BLaER1 treated with 17β-estradiol and CSF1 and Interleukin-3, amounts not matched to agents 10 nM and 100 nM (cell line): ENCODE measurements around the gene IGLL5.

Experiments
- H3K27ac ChIP-seq, 11 experiments: shearing (Covaris generic); formaldehyde crosslinking; 2 replicates each; pipeline ENCODE4 v1.8.1; 2022
- H3K27me3 ChIP-seq, 11 experiments: shearing (Covaris generic); formaldehyde crosslinking; 2 replicates each; pipeline ENCODE4 v1.8.1; 2022
- H3K36me3 ChIP-seq, 11 experiments: shearing (Covaris generic); formaldehyde crosslinking; 2 replicates each; pipeline ENCODE4 v1.8.1; 2022
- H3K4me1 ChIP-seq, 10 experiments: shearing (Covaris generic); formaldehyde crosslinking; 2 replicates each; pipeline ENCODE4 v1.8.1; 2022
- H3K4me2 ChIP-seq, 11 experiments: shearing (Covaris generic); formaldehyde crosslinking; 2 replicates each; pipeline ENCODE4 v1.8.1; 2022
- H3K4me3 ChIP-seq, 10 experiments: shearing (Covaris generic); formaldehyde crosslinking; 2 replicates each; pipeline ENCODE4 v1.8.1; 2022
- H3K9ac ChIP-seq, 11 experiments: shearing (Covaris generic); formaldehyde crosslinking; 2 replicates each; pipeline ENCODE4 v1.8.1; 2022
- H3K9me3 ChIP-seq, 11 experiments: shearing (Covaris generic); formaldehyde crosslinking; replicated peaks in 1 of 11; 2 replicates each; pipeline ENCODE4 v1.8.1; 2022
- H4K20me1 ChIP-seq, 11 experiments: shearing (Covaris generic); formaldehyde crosslinking; 2 replicates each; pipeline ENCODE4 v1.8.1; 2022
- Cebpa-rat ChIP-seq, 11 experiments: shearing (Covaris generic); IDR thresholded peaks; 2 replicates each; pipeline ENCODE4 v1.8.1; 2022

The IGLL5 gene

GRCh38 chr22:22893077-22893805 is 5.6 kb downstream of the IGLL5 start:
- Histone ChIP-seq H3K4me2 (peak overlapping the region; percentile 64 to 98 (median 90)), H3K9me3 (no peaks in the 10 kb centered on the region), H3K4me1 (peaks cover 58 to 100% (median 88%) of the 10 kb centered on the region in 10 experiments), H3K27ac (peak overlapping the region in 8 of 11 experiments; percentile 41 to 91 (median 70); a peak in 16 of 22 replicates), H3K36me3 (peaks cover 0 to 26% (median 0%) of the 10 kb centered on the region in 11 experiments; a peak in 5 of 22 replicates), H3K9ac (peak overlapping the region in 9 of 11 experiments; percentile 20 to 88 (median 63); a peak in 16 of 22 replicates), H4K20me1 (peaks cover 0 to 52% (median 0%) of the 10 kb centered on the region in 11 experiments; a peak in 5 of 22 replicates), H3K27me3 (peaks cover 0 to 14% (median 0%) of the 10 kb centered on the region in 11 experiments; a peak in 3 of 22 replicates), H3K4me3 (peak overlapping the region in 8 of 10 experiments; percentile 26 to 74 (median 38); a peak in 14 of 20 replicates)
- TF ChIP-seq Cebpa-rat (IDR thresholded peaks at IDR 0.05) = no peak

GRCh38 chr22:22893891-22894739 is 6.5 kb downstream of the IGLL5 start:
- H3K36me3 ChIP-seq = peaks cover 0 to 26% (median 0%) of the 10 kb centered on the region in 11 experiments; a peak in 5 of 22 replicates
- H3K4me2 ChIP-seq = peak overlapping the region; percentile 64 to 98 (median 90)
- peak overlapping the region in 10 of 11 experiments; percentile 23 to 91 (median 59); a peak in 18 of 22 replicates for H3K27ac ChIP-seq
- H3K4me3 ChIP-seq = peak overlapping the region in 7 of 10 experiments; percentile 26 to 74 (median 41); a peak in 14 of 20 replicates
- H3K9me3 ChIP-seq = no peaks in the 10 kb centered on the region
- peaks cover 56 to 100% (median 90%) of the 10 kb centered on the region in 10 experiments for H3K4me1 ChIP-seq
- no peak for TF ChIP-seq Cebpa-rat (IDR thresholded peaks at IDR 0.05)
- peaks cover 0 to 54% (median 0%) of the 10 kb centered on the region in 11 experiments; a peak in 5 of 22 replicates for H4K20me1 ChIP-seq
- H3K27me3 ChIP-seq = peaks cover 0 to 7% (median 0%) of the 10 kb centered on the region in 11 experiments; a peak in 2 of 22 replicates
- peak overlapping the region in 10 of 11 experiments; percentile 23 to 88 (median 60); a peak in 19 of 22 replicates for H3K9ac ChIP-seq

- H3K9me3 ChIP-seq = no peaks in the 10 kb centered on the region
- H3K9ac ChIP-seq = peak overlapping the region in 10 of 11 experiments; percentile 3 to 88 (median 60); a peak in 18 of 22 replicates
- H3K4me3 ChIP-seq = peak overlapping the region in 7 of 10 experiments; percentile 26 to 74 (median 41); a peak in 8 of 20 replicates
- peaks cover 51 to 99% (median 90%) of the 10 kb centered on the region in 10 experiments for H3K4me1 ChIP-seq
- TF ChIP-seq Cebpa-rat (IDR thresholded peaks at IDR 0.05) = no peak
- H3K27ac ChIP-seq = peak overlapping the region in 10 of 11 experiments; percentile 23 to 91 (median 59); a peak in 18 of 22 replicates
- H4K20me1 ChIP-seq = peaks cover 0 to 54% (median 0%) of the 10 kb centered on the region in 11 experiments; a peak in 5 of 22 replicates
- H3K36me3 ChIP-seq = peaks cover 0 to 26% (median 0%) of the 10 kb centered on the region in 11 experiments; a peak in 5 of 22 replicates
- H3K4me2 ChIP-seq = peak overlapping the region; percentile 64 to 98 (median 90)
- H3K27me3 ChIP-seq = no peaks in the 10 kb centered on the region
Measured at GRCh38 chr22:22894740-22895731, 7.4 kb downstream of the IGLL5 start.

GRCh38 chr22:22895776-22896445 is 8.3 kb downstream of the IGLL5 start:
- H3K36me3 ChIP-seq = peaks cover 0 to 26% (median 0%) of the 10 kb centered on the region in 11 experiments; a peak in 5 of 22 replicates
- peaks cover 0 to 54% (median 0%) of the 10 kb centered on the region in 11 experiments; a peak in 5 of 22 replicates for H4K20me1 ChIP-seq
- 0 out of 20 replicates have a peak overlapping the region, but pooled peaks of 1 of the 10 experiments have one; percentile 18 for H3K4me3 ChIP-seq
- TF ChIP-seq Cebpa-rat (IDR thresholded peaks at IDR 0.05) = no peak
- peak overlapping the region; percentile 64 to 98 (median 90); a peak in 21 of 22 replicates for H3K4me2 ChIP-seq
- peaks cover 51 to 97% (median 89%) of the 10 kb centered on the region in 10 experiments for H3K4me1 ChIP-seq
- H3K9me3 ChIP-seq = no peaks in the 10 kb centered on the region
- no peaks in the 10 kb centered on the region for H3K27me3 ChIP-seq
- peak overlapping the region in 5 of 11 experiments; percentile 40 to 91 (median 77); a peak in 7 of 22 replicates for H3K27ac ChIP-seq
- peak overlapping the region in 3 of 11 experiments; percentile 20 to 88 (median 37); a peak in 2 of 22 replicates for H3K9ac ChIP-seq

GRCh38 chr22:22896601-22897000 is 9.0 kb downstream of the IGLL5 start:
- Histone ChIP-seq H3K4me2 (peak overlapping the region in 10 of 11 experiments; percentile 35 to 98 (median 90); a peak in 18 of 22 replicates), H3K4me1 (peaks cover 47 to 97% (median 93%) of the 10 kb centered on the region in 10 experiments), H3K27ac (peak overlapping the region in 2 of 11 experiments; percentile 88 to 91; a peak in 4 of 22 replicates), H3K9me3 (no peaks in the 10 kb centered on the region), H3K36me3 (peaks cover 0 to 28% (median 0%) of the 10 kb centered on the region in 11 experiments; a peak in 5 of 22 replicates), H4K20me1 (peaks cover 0 to 56% (median 0%) of the 10 kb centered on the region in 11 experiments; a peak in 5 of 22 replicates), H3K9ac (no peak overlapping the region), H3K4me3 (no peak overlapping the region), H3K27me3 (0 out of 22 replicates have a peak, but pooled peaks cover 0 to 3% (median 0%) of the 10 kb centered on the region in 11 experiments)
- TF ChIP-seq Cebpa-rat (IDR thresholded peaks at IDR 0.05) = no peak

GRCh38 chr22:22897091-22897490 is 9.5 kb downstream of the IGLL5 start:
- Histone ChIP-seq H3K4me3 (no peak overlapping the region), H3K4me2 (peak overlapping the region in 9 of 11 experiments; percentile 10 to 98 (median 90); a peak in 17 of 22 replicates), H3K4me1 (peaks cover 48 to 97% (median 96%) of the 10 kb centered on the region in 10 experiments), H3K27ac (peak overlapping the region in 2 of 11 experiments; percentile 88 to 91; a peak in 4 of 22 replicates), H3K9me3 (no peaks in the 10 kb centered on the region), H3K9ac (peak overlapping the region in 1 of 11 experiments; percentile 3; a peak in 3 of 22 replicates), H3K27me3 (0 out of 22 replicates have a peak, but pooled peaks cover 0 to 7% (median 0%) of the 10 kb centered on the region in 11 experiments), H4K20me1 (peaks cover 0 to 61% (median 0%) of the 10 kb centered on the region in 11 experiments; a peak in 5 of 22 replicates), H3K36me3 (peaks cover 0 to 33% (median 0%) of the 10 kb centered on the region in 11 experiments; a peak in 5 of 22 replicates)
- TF ChIP-seq Cebpa-rat (IDR thresholded peaks at IDR 0.05) = no peak
